Prostate gland (tissue), 2 donors: ENCODE measurements around the gene NFILZ.

Source experiments
- CTCF ChIP-seq, 4 experiments: fragments of 200-600 bp in 2 of 4; fragments of 450-650 bp in 2 of 4; sonication (generic) in 2 of 4; IDR thresholded peaks; 1 replicate in 3 of 4; 2 replicates in 1 of 4; pipeline ENCODE4 v1.5.1; 2016 to 2019; ENCODE audit warnings: antibody characterized with exemption in 4 of 4, mild to moderate bottlenecking in 2 of 4, moderate library complexity in 2 of 4
- POLR2A ChIP-seq: fragments of 450-650 bp; IDR thresholded peaks from one replicate; pipeline ENCODE4 v1.6.1; 2016; ENCODE audit warnings: antibody characterized with exemption, mild to moderate bottlenecking

GRCh38 chr19:8678244-8678807, 47.9 kb downstream of the NFILZ start:
- no peak for TF ChIP-seq CTCF (IDR thresholded peaks at IDR 0.05)
- TF ChIP-seq POLR2A = no peak
